ENCODE results near the gene ARHGEF28.

Gene ARHGEF28

GRCh38 chr5:73858776-73859175, 232.8 kb downstream of the ARHGEF28 start:
- TF ChIP-seq ZFP30 (CRISPR knock-in tag; IDR thresholded peaks at IDR 0.05) (no peak), CSDC2 (CRISPR knock-in tag; IDR thresholded peaks at IDR 0.05) (no peak), GLIS3 (CRISPR knock-in tag; IDR thresholded peaks at IDR 0.05) (no peak), ZFP3 (CRISPR knock-in tag; IDR thresholded peaks at IDR 0.05) (no peak), BACH2 (CRISPR knock-in tag; IDR thresholded peaks at IDR 0.05; ENCODE audit: borderline replicate concordance) (no peak), ZNF565 (CRISPR knock-in tag; conservative IDR thresholded peaks at IDR 0.05; ENCODE audit: low read depth) (no peak), TCF4 (CRISPR knock-in tag; IDR thresholded peaks at IDR 0.05; ENCODE audit: borderline replicate concordance) (no peak), ZNF70 (CRISPR knock-in tag; IDR thresholded peaks at IDR 0.05) (no peak), TSHZ2 (CRISPR knock-in tag; IDR thresholded peaks at IDR 0.05) (no peak), TOX (CRISPR knock-in tag; IDR thresholded peaks at IDR 0.05; ENCODE audit: borderline replicate concordance) (no peak), PATZ1 (CRISPR knock-in tag; IDR thresholded peaks at IDR 0.05; ENCODE audit: borderline replicate concordance) (no peak), ZC3H10 (CRISPR knock-in tag; IDR thresholded peaks at IDR 0.05) (no peak), ISL1 (CRISPR knock-in tag; IDR thresholded peaks at IDR 0.05) (no peak), OSR1 (CRISPR knock-in tag; IDR thresholded peaks at IDR 0.05) (no peak), CREB5 (CRISPR knock-in tag; IDR thresholded peaks at IDR 0.05; ENCODE audit: low read depth) (no peak), ARNTL (CRISPR knock-in tag; IDR thresholded peaks at IDR 0.05; ENCODE audit: borderline replicate concordance, low read depth) (no peak), SNAI2 (CRISPR knock-in tag; IDR thresholded peaks at IDR 0.05) (no peak)
- no peak for ATAC-seq

- ATAC-seq, result no peak
- TF ChIP-seq TSHZ2 (CRISPR knock-in tag; IDR thresholded peaks at IDR 0.05) (no peak), ZNF8 (CRISPR knock-in tag; IDR thresholded peaks at IDR 0.05) (no peak), CREB5 (CRISPR knock-in tag; IDR thresholded peaks at IDR 0.05; ENCODE audit: low read depth) (no peak), TCF4 (CRISPR knock-in tag; IDR thresholded peaks at IDR 0.05; ENCODE audit: borderline replicate concordance) (no peak), ZC3H10 (CRISPR knock-in tag; IDR thresholded peaks at IDR 0.05) (no peak), CSDC2 (CRISPR knock-in tag; IDR thresholded peaks at IDR 0.05) (no peak), ZNF70 (CRISPR knock-in tag; IDR thresholded peaks at IDR 0.05) (no peak), TOX (CRISPR knock-in tag; IDR thresholded peaks at IDR 0.05; ENCODE audit: borderline replicate concordance) (no peak), ZNF565 (CRISPR knock-in tag; conservative IDR thresholded peaks at IDR 0.05; ENCODE audit: low read depth) (no peak), GLIS3 (CRISPR knock-in tag; IDR thresholded peaks at IDR 0.05) (no peak), SNAI2 (CRISPR knock-in tag; IDR thresholded peaks at IDR 0.05) (no peak), CSRNP3 (CRISPR knock-in tag; IDR thresholded peaks at IDR 0.05) (no peak), ESRRG (CRISPR knock-in tag; IDR thresholded peaks at IDR 0.05) (no peak)
Observed at GRCh38 chr5:73859696-73860095, 233.7 kb downstream of the ARHGEF28 start.
